Kidney (tissue), 14 donors: ENCODE data around the gene NBL1. TPM values are rescaled to one million over a fixed set of nuclear protein-coding genes. Genes with fewer than 3 reads are reported as not detected.

Experiments used
- DNase-seq, 5 donors: peaks; one replicate each; pipeline ENCODE4 v3.0.0-alpha.2; 2013 to 2020
- FAIRE-seq: peaks from 2 replicates; lab custom pipeline; 2012; peaks lifted over from hg19 to GRCh38; lab: Jason Lieb, UNC
- H3K27ac ChIP-seq, 2 donors: one replicate each; pipeline ENCODE4 v1.7.0; 2013; ENCODE audit warnings: low read depth in 2 of 2, low read length in 2 of 2, inconsistent platforms in 1 of 2
- H3K27me3 ChIP-seq: one replicate; pipeline ENCODE4 v1.7.1; 2013; ENCODE audit warnings: low read length, inconsistent platforms; ENCODE audit not compliant: control insufficient read depth, insufficient read depth
- H3K36me3 ChIP-seq, 3 donors: one replicate each; pipeline versions ENCODE4 v1.7.0 to v1.7.1; 2013; ENCODE audit warnings: low read length in 3 of 3, control low read depth in 1 of 3, inconsistent platforms in 1 of 3; ENCODE audit not compliant: insufficient read depth in 3 of 3, control insufficient read depth in 2 of 3
- H3K4me1 ChIP-seq, 3 donors: one replicate each; pipeline versions ENCODE4 v1.7.0 to v1.7.1; 2013; ENCODE audit warnings: low read length in 3 of 3, inconsistent platforms in 1 of 3, low read depth in 1 of 3; ENCODE audit not compliant: control insufficient read depth in 2 of 3, insufficient read depth in 2 of 3
- H3K4me3 ChIP-seq, 3 donors: one replicate each; pipeline versions ENCODE4 v1.7.0 to v1.8.1; 2013; ENCODE audit warnings: low read length in 3 of 3, control low read depth in 1 of 3, inconsistent platforms in 1 of 3
- H3K9ac ChIP-seq, 3 donors: one replicate each; pipeline versions ENCODE4 v1.7.0 to v1.7.1; 2013; ENCODE audit warnings: low read length in 3 of 3, control low read depth in 1 of 3, inconsistent platforms in 1 of 3
- H3K9me3 ChIP-seq, 3 donors: one replicate each; pipeline versions ENCODE4 v1.7.0 to v1.7.1; 2013; ENCODE audit warnings: low read length in 3 of 3, control low read depth in 1 of 3, inconsistent platforms in 1 of 3; ENCODE audit not compliant: control insufficient read depth in 2 of 3, insufficient read depth in 1 of 3
- intact Hi-C: fragments of 100-400 bp; cut with DNase I; formaldehyde crosslinking; loops from one replicate; pipeline ENCODE4 v1.11.1; 2022
- polyA plus RNA-seq: library from polyadenylated mRNA; stranded (reverse); fragments of 350-450 nt; fragmentation: Illumina TruSeq; extraction: RNeasy Lipid Tissue Mini Kit (QIAGEN cat#74804); gene quantifications from one replicate; pipeline ENCODE4 v1.2.3, GENCODE V29; 2014; ENCODE audit warnings: low read depth, low replicate concordance; ENCODE audit not compliant: insufficient read depth
- total RNA-seq: library from RNA; stranded (reverse); fragmentation: NEBNext Ultra II Directional; extraction: Animal tissue kit (Norgen Biotek cat#: 25700); gene quantifications from one replicate; pipeline ENCODE4 v1.2.1, GENCODE V29; 2021
- TF ChIP-seq, protein P1 (sequence below): IDR thresholded peaks from 3 replicates; pipeline ENCODE4 v1.5.1; 2012; ENCODE audit warnings: mild to moderate bottlenecking, moderate library complexity, borderline replicate concordance; ENCODE audit not compliant: insufficient read depth; ENCODE audit errors: extremely low read depth
- donor health status: control.
- donor health status: control.
- donor health status: control.
- donor health status: control.
- donor health status: control.
- donor health status: DM: yes; HTN: yes; CAD: no.
- donor health status: Normal renal cell carcinoma (clear cell type).

NBL1 gene
- total and polyA plus RNA-seq, 2 donors from 2014 or later = 47.4 to 141 TPM

DNA sequence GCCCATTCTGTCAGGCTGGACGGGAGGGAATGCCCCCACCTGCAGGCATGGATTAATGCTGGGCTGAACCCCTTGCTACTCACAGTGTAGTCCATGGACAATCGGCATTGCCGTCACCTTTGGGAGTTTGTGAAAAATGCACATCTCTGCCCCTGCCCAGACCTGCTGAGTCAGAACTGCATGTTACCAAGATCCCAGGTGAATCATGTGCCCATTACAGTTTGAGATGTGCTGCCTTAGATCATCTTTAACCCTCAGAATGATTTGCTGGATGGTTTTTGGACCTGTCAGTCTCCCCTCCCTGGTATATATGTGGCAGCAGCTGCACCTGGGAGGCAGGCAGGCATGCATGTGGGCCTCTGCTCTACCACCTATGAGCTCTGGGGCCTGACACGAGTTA lies 35.6 kb downstream of the NBL1 start:
- DNase-seq (no peak), FAIRE-seq (no peak)
- no peak overlapping the region for H3K9ac ChIP-seq
- H3K4me3 ChIP-seq = no peak overlapping the region
- TF ChIP-seq, protein P1, sequence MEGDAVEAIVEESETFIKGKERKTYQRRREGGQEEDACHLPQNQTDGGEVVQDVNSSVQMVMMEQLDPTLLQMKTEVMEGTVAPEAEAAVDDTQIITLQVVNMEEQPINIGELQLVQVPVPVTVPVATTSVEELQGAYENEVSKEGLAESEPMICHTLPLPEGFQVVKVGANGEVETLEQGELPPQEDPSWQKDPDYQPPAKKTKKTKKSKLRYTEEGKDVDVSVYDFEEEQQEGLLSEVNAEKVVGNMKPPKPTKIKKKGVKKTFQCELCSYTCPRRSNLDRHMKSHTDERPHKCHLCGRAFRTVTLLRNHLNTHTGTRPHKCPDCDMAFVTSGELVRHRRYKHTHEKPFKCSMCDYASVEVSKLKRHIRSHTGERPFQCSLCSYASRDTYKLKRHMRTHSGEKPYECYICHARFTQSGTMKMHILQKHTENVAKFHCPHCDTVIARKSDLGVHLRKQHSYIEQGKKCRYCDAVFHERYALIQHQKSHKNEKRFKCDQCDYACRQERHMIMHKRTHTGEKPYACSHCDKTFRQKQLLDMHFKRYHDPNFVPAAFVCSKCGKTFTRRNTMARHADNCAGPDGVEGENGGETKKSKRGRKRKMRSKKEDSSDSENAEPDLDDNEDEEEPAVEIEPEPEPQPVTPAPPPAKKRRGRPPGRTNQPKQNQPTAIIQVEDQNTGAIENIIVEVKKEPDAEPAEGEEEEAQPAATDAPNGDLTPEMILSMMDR = no peak
- intact Hi-C loops = no loop called here
- no peaks in the 10 kb centered on the region for H3K4me1 ChIP-seq
- H3K9me3 ChIP-seq = no peaks in the 10 kb centered on the region
- no peaks in the 10 kb centered on the region for H3K27me3 ChIP-seq
- H3K36me3 ChIP-seq = no peaks in the 10 kb centered on the region
- H3K27ac ChIP-seq = no peak overlapping the region

DNA sequence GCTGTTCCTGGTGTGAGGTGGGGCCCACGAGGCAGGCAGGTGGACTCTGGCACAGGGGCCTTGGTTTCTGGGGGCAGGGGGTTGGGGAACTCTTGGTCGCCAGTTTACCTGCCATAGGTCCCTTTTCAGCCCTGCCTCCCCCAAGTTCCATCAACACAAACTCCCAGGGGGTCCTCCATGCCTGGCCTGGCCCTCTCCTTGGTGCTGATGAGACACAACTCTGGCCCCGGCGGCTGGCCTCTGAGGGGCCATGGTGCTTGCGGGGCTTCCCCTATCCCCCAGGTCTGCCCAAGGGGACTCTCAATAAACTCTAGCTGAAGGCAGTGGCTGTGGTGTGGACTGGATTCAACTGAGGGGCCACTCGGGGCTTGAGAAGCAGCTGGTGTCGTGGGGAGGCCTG lies 36.5 kb downstream of the NBL1 start:
- Histone ChIP-seq H3K4me1 (no peaks in the 10 kb centered on the region), H3K27me3 (no peaks in the 10 kb centered on the region), H3K36me3 (no peaks in the 10 kb centered on the region), H3K9me3 (no peaks in the 10 kb centered on the region), H3K27ac (no peak overlapping the region), H3K9ac (no peak overlapping the region), H3K4me3 (no peak overlapping the region)
- DNase-seq = no peak
- TF ChIP-seq, protein P1 = no peak
- intact Hi-C loops = no loop called here
- FAIRE-seq = no peak

DNA sequence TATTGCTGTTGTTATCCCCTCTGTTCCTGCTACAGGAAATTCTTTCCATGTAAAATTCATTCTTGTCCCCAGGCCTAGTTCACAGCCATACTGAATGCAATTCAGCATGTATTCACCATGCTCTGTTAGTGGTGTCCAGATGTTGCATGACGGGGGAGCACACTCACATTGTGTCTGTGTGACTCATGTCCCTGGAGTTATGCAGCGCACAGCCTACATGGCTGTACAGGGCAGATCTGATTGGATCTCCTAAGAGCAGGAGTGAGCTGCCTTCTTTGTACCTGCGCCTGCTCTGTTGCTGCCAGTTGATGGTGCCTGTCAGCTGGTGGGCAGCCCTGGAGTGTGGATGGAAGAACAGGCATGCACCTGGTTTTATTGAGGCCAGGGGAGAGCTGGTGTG lies 38.1 kb downstream of the NBL1 start:
- Histone ChIP-seq H3K4me3 (no peak overlapping the region), H3K9me3 (no peaks in the 10 kb centered on the region), H3K9ac (no peak overlapping the region), H3K27me3 (no peaks in the 10 kb centered on the region), H3K27ac (no peak overlapping the region), H3K4me1 (no peaks in the 10 kb centered on the region), H3K36me3 (peaks cover 0 to 4% (median under 1%) of the 10 kb centered on the region in 3 donors)
- FAIRE-seq = no peak
- TF ChIP-seq, protein P1 = no peak
- intact Hi-C loops = no loop called here
- DNase-seq = no peak

DNA sequence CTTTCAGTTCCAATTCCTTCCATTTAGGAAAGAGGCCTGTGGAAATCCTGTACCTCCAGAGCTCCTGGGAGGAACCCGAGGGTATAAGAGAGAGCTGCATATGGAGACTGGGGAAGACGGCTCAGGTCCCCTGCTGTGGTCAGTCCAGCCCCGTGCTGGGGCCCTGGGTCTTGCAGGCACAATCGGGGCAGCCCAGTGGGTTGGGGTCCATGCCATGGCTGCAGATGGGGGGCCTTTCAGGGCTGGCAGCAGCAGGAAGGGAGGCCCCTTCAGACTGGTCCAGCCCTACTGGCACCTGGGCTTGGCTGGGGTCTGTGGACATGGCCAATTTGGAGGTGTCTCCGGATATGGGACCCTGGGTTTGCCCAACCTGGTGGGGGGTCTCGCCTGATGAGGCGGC lies 38.8 kb downstream of the NBL1 start:
- TF ChIP-seq, protein P1 = no peak
- H3K9ac ChIP-seq = no peak overlapping the region
- no peaks in the 10 kb centered on the region for H3K4me1 ChIP-seq
- H3K36me3 ChIP-seq = peaks cover 0 to 4% (median 4%) of the 10 kb centered on the region in 3 donors
- intact Hi-C loops = no loop called here
- H3K27me3 ChIP-seq = no peaks in the 10 kb centered on the region
- no peak overlapping the region for H3K27ac ChIP-seq
- no peaks in the 10 kb centered on the region for H3K9me3 ChIP-seq
- DNase-seq = no peak
- H3K4me3 ChIP-seq = no peak overlapping the region
- no peak for FAIRE-seq
